ENCODE results near the gene RUVBL2. TPM values are rescaled to one million over a fixed set of nuclear protein-coding genes. Genes with fewer than 3 reads are reported as not detected.
"Not testable (repeated sequence)": the region's sequence is repeated elsewhere in the genome, so short reads cannot be mapped to it uniquely, and the experiment has no call there.

Gene RUVBL2
- total RNA-seq, 1 donor from 2014 or later: 125 TPM

DNA sequence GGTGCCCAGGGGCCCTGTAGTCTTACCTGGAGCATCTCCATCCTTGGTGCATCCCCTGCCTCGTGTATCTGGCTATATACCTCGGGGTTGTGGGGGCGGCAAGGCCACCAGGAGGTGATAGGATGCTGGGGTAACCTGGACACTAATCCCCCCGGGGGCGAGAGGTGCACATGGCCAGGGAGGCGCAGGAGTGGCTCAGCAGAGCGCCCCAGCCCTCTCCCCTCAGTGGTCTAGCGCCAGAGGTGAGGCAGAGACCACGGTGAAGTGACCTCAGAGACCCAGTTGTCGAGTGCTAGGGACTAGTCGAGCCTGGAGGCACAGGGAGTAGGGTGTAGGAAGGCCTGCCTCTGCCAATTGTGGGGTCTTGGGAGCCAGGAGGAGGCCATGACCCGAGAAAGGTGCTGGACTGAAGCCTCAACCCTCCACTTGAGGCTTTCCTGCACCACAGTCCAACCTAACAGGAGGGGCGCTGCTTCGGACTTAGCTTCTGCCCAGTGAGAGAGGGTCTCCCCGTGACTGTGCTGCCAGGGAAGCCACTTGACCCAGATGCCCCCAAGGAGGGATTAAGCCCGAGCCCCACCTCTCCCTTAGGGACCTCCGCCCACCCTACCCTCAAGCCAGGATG is 23.5 kb downstream of the RUVBL2 start, which contains the start of gene LHB:
LHB (minus strand) TSS at position 51 of the 625 bp plus-strand sequence; CDS start at position 41, 10 bp downstream.
- H3K4me3 Mint-ChIP-seq: no peak within 1 kb of the TSS
- peaks cover 11% of the 10 kb centered on the region for H3K4me1 Mint-ChIP-seq
- H3K27ac Mint-ChIP-seq (ENCODE audit: unreplicated experiment): no peak within 1 kb of the TSS
- peaks cover 7% of the 10 kb centered on the region for H3K36me3 Mint-ChIP-seq (ENCODE audit: low read depth)
- TF ChIP-seq CTCF (conservative IDR thresholded peaks at IDR 0.05): no peak
- H3K9me3 Mint-ChIP-seq: no peaks in the 10 kb centered on the region
- DNase-seq (ENCODE audit: low read depth, low spot score): no peak
- peaks cover 55% of the 10 kb centered on the region for H3K27me3 Mint-ChIP-seq (ENCODE audit: low read depth)

DNA sequence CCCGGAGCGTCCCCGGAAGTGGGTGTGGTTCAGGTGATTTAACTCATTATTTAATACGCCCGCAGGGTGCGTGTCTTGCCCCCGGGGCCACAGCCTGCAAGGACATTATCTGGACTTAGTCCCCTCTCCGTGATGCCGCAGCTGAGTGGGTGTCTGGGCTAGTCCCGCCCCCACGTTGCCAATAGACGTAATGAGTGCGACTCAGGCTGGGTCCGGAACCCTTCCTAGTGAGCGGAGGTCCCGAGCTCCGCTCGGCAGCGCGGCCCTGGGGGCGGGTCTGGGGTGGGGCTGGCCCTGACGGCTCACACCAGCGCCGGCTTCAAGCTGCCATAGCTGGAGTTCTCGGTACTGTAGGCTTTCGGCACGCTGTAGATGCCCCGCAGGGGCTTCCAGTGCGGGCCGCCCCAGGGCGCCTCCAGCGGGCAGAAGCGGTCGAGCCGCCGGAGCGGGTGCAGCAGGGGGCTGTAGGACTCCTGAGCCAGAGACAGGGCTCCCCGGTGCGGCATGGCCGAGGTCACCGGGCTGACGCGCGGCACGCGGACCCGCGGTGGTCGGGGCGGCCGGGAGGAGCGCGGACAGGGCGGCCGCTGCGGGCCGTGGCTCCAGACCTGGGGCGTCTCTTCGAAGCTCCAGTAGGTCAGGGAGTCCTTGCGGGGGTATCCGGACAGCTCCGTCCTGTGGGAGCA is 24.1 kb downstream of the RUVBL2 start:
- Mint-ChIP-seq H3K27me3 (ENCODE audit: low read depth) (peaks cover 60% of the 10 kb centered on the region), H3K27ac (ENCODE audit: unreplicated experiment) (no peak overlapping the region), H3K36me3 (ENCODE audit: low read depth) (peaks cover 7% of the 10 kb centered on the region), H3K9me3 (no peaks in the 10 kb centered on the region), H3K4me3 (no peak overlapping the region), H3K4me1 (peaks cover 11% of the 10 kb centered on the region)
- peak; percentile 49 for DNase-seq (ENCODE audit: low read depth, low spot score)
- TF ChIP-seq CTCF (conservative IDR thresholded peaks at IDR 0.05): peak; percentile 62

- not testable (repeated sequence) for H3K27ac Mint-ChIP-seq (ENCODE audit: unreplicated experiment); H3K9me3 Mint-ChIP-seq; H3K36me3 Mint-ChIP-seq (ENCODE audit: low read depth); DNase-seq (ENCODE audit: low read depth, low spot score)
- H3K4me1 Mint-ChIP-seq: peaks cover 11% of the 10 kb centered on the region
- H3K4me3 Mint-ChIP-seq: peak overlapping the region; percentile 73
- peaks cover 60% of the 10 kb centered on the region for H3K27me3 Mint-ChIP-seq (ENCODE audit: low read depth)
Observed at GRCh38 chr19:49018388-49019241, 24.9 kb downstream of the RUVBL2 start.

DNA sequence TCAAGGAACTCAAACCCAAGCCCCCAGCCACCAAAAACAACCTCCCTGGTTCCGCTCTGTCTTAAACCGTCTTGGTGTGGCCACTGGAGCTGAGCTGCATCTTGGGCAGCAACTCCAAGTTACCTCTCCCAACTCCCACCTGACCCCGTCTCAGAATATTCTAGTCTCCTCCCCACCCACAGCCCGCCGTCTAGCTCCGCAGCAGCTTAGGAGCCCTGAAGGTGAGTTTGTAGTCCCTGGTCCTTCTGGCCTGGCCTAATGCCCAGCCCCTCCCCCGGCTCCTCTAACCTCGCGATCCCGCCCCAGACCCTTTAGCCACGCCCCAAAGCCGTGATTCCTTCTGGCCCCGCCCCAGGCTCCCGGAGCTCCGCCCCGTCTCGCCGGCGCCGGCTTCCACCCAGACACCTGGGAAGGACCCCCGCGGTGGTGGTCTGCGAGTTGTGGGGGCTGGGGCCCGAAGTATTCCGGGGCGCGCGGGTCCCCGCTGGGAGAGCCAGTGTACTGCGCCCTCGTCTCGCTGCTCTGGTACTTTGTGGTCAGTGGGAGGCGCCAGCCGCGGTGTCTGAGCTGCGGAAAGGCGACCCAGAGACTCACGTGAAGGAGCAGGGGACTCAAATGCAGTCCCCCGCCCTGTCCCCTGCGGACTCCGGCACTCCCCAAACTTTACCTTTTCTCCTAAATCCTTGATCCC is 25.7 kb downstream of the RUVBL2 start:
- peaks cover 7% of the 10 kb centered on the region for H3K36me3 Mint-ChIP-seq (ENCODE audit: low read depth)
- TF ChIP-seq CTCF (conservative IDR thresholded peaks at IDR 0.05): peak; percentile 56
- no peak overlapping the region for H3K27ac Mint-ChIP-seq (ENCODE audit: unreplicated experiment)
- H3K4me1 Mint-ChIP-seq: peaks cover 11% of the 10 kb centered on the region
- peak overlapping the region; percentile 73 for H3K4me3 Mint-ChIP-seq
- peaks cover 60% of the 10 kb centered on the region for H3K27me3 Mint-ChIP-seq (ENCODE audit: low read depth)
- no peaks in the 10 kb centered on the region for H3K9me3 Mint-ChIP-seq
- peak; percentile 39 for DNase-seq (ENCODE audit: low read depth, low spot score)

DNA sequence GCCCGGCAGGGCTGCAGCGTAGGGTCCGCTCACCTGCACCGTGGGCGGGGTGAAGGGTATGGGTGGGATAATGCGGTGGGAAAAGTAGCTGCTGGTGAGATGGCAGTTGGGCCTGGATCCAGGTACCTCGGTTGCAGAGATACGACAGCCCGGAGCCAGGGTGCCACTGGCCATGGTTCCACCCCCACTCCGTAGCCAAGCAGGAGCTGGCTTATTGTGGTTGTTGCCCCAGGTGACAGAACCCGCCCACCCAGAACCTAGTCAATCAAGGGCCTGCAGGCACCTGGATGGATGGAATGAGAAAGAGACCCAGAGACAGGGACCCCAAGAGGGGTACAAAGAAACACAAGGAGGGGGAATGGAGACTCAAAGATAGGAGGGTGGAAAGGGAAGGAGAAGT is 26.7 kb downstream of the RUVBL2 start:
- TF ChIP-seq CTCF (conservative IDR thresholded peaks at IDR 0.05): no peak
- peak overlapping the region; percentile 54 for H3K4me3 Mint-ChIP-seq
- no peaks in the 10 kb centered on the region for H3K9me3 Mint-ChIP-seq
- peaks cover 11% of the 10 kb centered on the region for H3K4me1 Mint-ChIP-seq
- no peak for DNase-seq (ENCODE audit: low read depth, low spot score)
- H3K27ac Mint-ChIP-seq (ENCODE audit: unreplicated experiment): no peak overlapping the region
- peaks cover 60% of the 10 kb centered on the region for H3K27me3 Mint-ChIP-seq (ENCODE audit: low read depth)
- H3K36me3 Mint-ChIP-seq (ENCODE audit: low read depth): peaks cover 5% of the 10 kb centered on the region
